Adipocyte (in vitro differentiated cells): ENCODE data around the gene TTLL13.
"Not testable (repeated sequence)": the region's sequence is repeated elsewhere in the genome, so short reads cannot be mapped to it uniquely, and the experiment has no call there.

Experiments used
- DNase-seq: peaks from one replicate; pipeline ENCODE4 v3.0.0-alpha.2; 2015; ENCODE audit warnings: low read depth
- H3K27me3 ChIP-seq: replicated peaks from 2 replicates; pipeline ENCODE4 v1.7.0; 2013; ENCODE audit warnings: mild to moderate bottlenecking, low read length, moderate library complexity; ENCODE audit not compliant: control insufficient read depth, insufficient read depth
- H3K36me3 ChIP-seq: 2 replicates; pipeline ENCODE4 v1.7.0; 2013; ENCODE audit warnings: low read length, mild to moderate bottlenecking, moderate library complexity; ENCODE audit not compliant: control insufficient read depth, insufficient read depth, severe bottlenecking
- H3K4me1 ChIP-seq: 2 replicates; pipeline ENCODE4 v1.7.0; 2013; ENCODE audit warnings: mild to moderate bottlenecking, low read length, moderate library complexity; ENCODE audit not compliant: control insufficient read depth, insufficient read depth
- H3K4me3 ChIP-seq: 2 replicates; pipeline ENCODE4 v1.7.0; 2013; ENCODE audit warnings: mild to moderate bottlenecking, low read length, moderate library complexity
- H3K9ac ChIP-seq: 2 replicates; pipeline ENCODE4 v1.7.0; 2013; ENCODE audit warnings: mild to moderate bottlenecking, low read length, moderate library complexity
- H3K9me3 ChIP-seq: 2 replicates; pipeline ENCODE4 v1.7.0; 2013; ENCODE audit warnings: mild to moderate bottlenecking, low read length, moderate library complexity; ENCODE audit not compliant: control insufficient read depth

TTLL13 gene

GRCh38 chr15:90243943-90244639, 5.3 kb upstream of the TTLL13 start:
- DNase-seq = no peak
- no peaks in the 10 kb centered on the region for H3K9me3 ChIP-seq
- H3K4me1 ChIP-seq = no peaks in the 10 kb centered on the region
- H3K9ac ChIP-seq = no peak overlapping the region
- H3K4me3 ChIP-seq = no peak overlapping the region
- no peaks in the 10 kb centered on the region for H3K27me3 ChIP-seq
- H3K36me3 ChIP-seq = peaks cover 13% of the 10 kb centered on the region

- Histone ChIP-seq H3K9me3 (no peaks in the 10 kb centered on the region), H3K4me3 (peak overlapping the region; percentile 76)
These were observed 560 bp upstream of the TTLL13 start for GRCh38 chr15:90248789-90249202.

GRCh38 chr15:90257776-90258175, 8.4 kb downstream of the TTLL13 start:
- no peak overlapping the region for H3K4me3 ChIP-seq
- H3K4me1 ChIP-seq = peaks cover 12% of the 10 kb centered on the region
- DNase-seq = no peak
- H3K9me3 ChIP-seq = no peaks in the 10 kb centered on the region
- H3K36me3 ChIP-seq = no peaks in the 10 kb centered on the region
- H3K9ac ChIP-seq = no peak overlapping the region
- peaks cover 11% of the 10 kb centered on the region for H3K27me3 ChIP-seq

More at GRCh38 chr15:90248789-90249202, 560 bp upstream of the TTLL13 start:
- Histone ChIP-seq H3K36me3 (no peaks in the 10 kb centered on the region), H3K9ac (no peak overlapping the region), H3K4me1 (peaks cover 4% of the 10 kb centered on the region), H3K27me3 (no peaks in the 10 kb centered on the region)
- DNase-seq = no peak

GRCh38 chr15:90259524-90259923, 10.2 kb downstream of the TTLL13 start:
- no peaks in the 10 kb centered on the region for H3K9me3 ChIP-seq
- H3K4me3 ChIP-seq = no peak overlapping the region
- peak; percentile 16 for DNase-seq
- H3K9ac ChIP-seq = no peak overlapping the region
- peaks cover 11% of the 10 kb centered on the region for H3K27me3 ChIP-seq
- no peaks in the 10 kb centered on the region for H3K36me3 ChIP-seq
- H3K4me1 ChIP-seq = peaks cover 25% of the 10 kb centered on the region

- not testable (repeated sequence) for H3K36me3 ChIP-seq, H3K9ac ChIP-seq, H3K9me3 ChIP-seq, H3K27me3 ChIP-seq, H3K4me3 ChIP-seq, DNase-seq
- peaks cover 31% of the 10 kb centered on the region for H3K4me1 ChIP-seq
These were observed 11.4 kb downstream of the TTLL13 start for GRCh38 chr15:90260731-90261130.

- H3K36me3 ChIP-seq = no peaks in the 10 kb centered on the region
- peaks cover 32% of the 10 kb centered on the region for H3K4me1 ChIP-seq
- DNase-seq = no peak
These were observed 12.5 kb downstream of the TTLL13 start for GRCh38 chr15:90261811-90262210.

GRCh38 chr15:90262426-90262825, 13.1 kb downstream of the TTLL13 start:
- Histone ChIP-seq H3K9me3 (no peaks in the 10 kb centered on the region), H3K36me3 (peaks cover under 1% of the 10 kb centered on the region), H3K4me3 (peak overlapping the region; percentile 18), H3K27me3 (no peaks in the 10 kb centered on the region), H3K4me1 (peaks cover 38% of the 10 kb centered on the region), H3K9ac (peak overlapping the region; percentile 50)
- no peak for DNase-seq

More at GRCh38 chr15:90261811-90262210, 12.5 kb downstream of the TTLL13 start:
- no peaks in the 10 kb centered on the region for H3K9me3 ChIP-seq
- peak overlapping the region; percentile 50 for H3K9ac ChIP-seq
- peak overlapping the region; percentile 18 for H3K4me3 ChIP-seq
- H3K27me3 ChIP-seq = no peaks in the 10 kb centered on the region

- H3K9me3 ChIP-seq = no peaks in the 10 kb centered on the region
- DNase-seq = peak; percentile 16
- H3K4me3 ChIP-seq = peak overlapping the region; percentile 95
- peaks cover 8% of the 10 kb centered on the region for H3K36me3 ChIP-seq
- no peaks in the 10 kb centered on the region for H3K27me3 ChIP-seq
- H3K9ac ChIP-seq = peak overlapping the region; percentile 90
- peaks cover 51% of the 10 kb centered on the region for H3K4me1 ChIP-seq
These were observed 15.3 kb downstream of the TTLL13 start for GRCh38 chr15:90264671-90265070.

- Histone ChIP-seq H3K27me3 (no peaks in the 10 kb centered on the region), H3K9me3 (no peaks in the 10 kb centered on the region), H3K36me3 (peaks cover 15% of the 10 kb centered on the region), H3K4me3 (peak within 1 kb of the TSS; percentile 95), H3K9ac (peak within 1 kb of the TSS; percentile 90), H3K4me1 (peaks cover 51% of the 10 kb centered on the region)
- DNase-seq = peak; percentile 96
These were observed 16.1 kb downstream of the TTLL13 start, which contains the start of gene NGRN for GRCh38 chr15:90265271-90266060. Gene NGRN (plus strand): TSS chr15:90265672. CDS start chr15:90265713, 41 bp downstream.

GRCh38 chr15:90266061-90266431, 16.7 kb downstream of the TTLL13 start:
- H3K27me3 ChIP-seq = no peaks in the 10 kb centered on the region
- peak overlapping the region; percentile 90 for H3K9ac ChIP-seq
- peak; percentile 65 for DNase-seq
- H3K9me3 ChIP-seq = no peaks in the 10 kb centered on the region
- peaks cover 20% of the 10 kb centered on the region for H3K36me3 ChIP-seq
- H3K4me1 ChIP-seq = peaks cover 54% of the 10 kb centered on the region
- H3K4me3 ChIP-seq = peak overlapping the region; percentile 95

- no peaks in the 10 kb centered on the region for H3K27me3 ChIP-seq
- H3K4me1 ChIP-seq = peaks cover 58% of the 10 kb centered on the region
- H3K36me3 ChIP-seq = peaks cover 25% of the 10 kb centered on the region
- DNase-seq = peak; percentile 79
- H3K9me3 ChIP-seq = no peaks in the 10 kb centered on the region
- H3K9ac ChIP-seq = peak overlapping the region; percentile 90
- peak overlapping the region; percentile 95 for H3K4me3 ChIP-seq
These were observed 17.1 kb downstream of the TTLL13 start for GRCh38 chr15:90266485-90266884.
